ENCODE results near the gene SERPINB6. TPM values are rescaled to one million over a fixed set of nuclear protein-coding genes. Genes with fewer than 3 reads are reported as not detected.

The SERPINB6 gene
- total and polyA plus RNA-seq, 9 of the 15 experiments (the other 6 are each of a cell fraction or from before 2014, with no cell fraction given), result 86.6 to 211 (median 143) TPM

DNA sequence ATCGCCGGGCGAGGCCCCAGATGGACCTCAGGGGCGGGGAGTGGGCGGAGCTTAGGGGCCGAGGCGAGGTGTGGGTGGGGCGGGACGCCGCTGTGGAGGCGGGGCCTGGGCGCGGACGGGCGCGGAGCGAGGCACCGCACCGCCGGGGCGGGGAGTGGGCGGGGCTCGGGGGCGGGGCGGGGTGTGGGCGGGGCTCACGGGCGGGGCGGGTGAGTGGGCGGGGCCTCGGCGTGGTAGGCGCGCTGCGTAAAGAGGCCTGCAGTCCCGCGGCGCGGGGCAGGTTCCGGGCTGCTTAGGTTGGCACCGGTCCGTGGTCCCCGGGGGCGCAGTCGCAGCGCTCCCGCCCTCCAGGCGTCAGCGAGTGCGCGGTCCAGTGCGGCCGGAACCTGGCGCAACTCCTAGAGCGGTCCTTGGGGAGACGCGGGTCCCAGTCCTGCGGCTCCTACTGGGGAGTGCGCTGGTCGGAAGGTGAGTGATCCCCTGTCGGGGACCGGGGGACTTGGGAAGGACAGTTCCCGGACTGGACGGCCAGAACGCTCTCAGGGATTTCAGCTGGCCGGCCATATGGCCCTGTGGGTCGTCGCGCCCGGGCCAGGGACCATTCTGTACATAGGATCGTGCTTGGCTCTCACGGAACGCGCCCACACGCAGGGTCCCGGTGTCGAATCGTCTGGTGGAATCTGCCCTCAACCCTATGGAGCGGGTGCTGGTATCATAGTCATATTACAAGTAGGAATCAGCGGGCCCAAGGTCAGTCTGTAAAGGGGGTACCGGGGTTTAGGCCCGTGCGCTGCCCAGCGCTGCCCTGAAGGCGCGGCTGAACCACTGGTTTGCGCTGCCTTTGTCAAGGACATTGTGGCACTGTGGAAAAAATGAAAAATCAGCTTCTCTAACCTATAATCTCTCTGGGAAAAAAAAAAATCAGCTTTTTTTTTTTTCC is 28.5 kb upstream of the SERPINB6 start, which contains the start of gene NQO2 (continued):
- TF ChIP-seq, protein P1, sequence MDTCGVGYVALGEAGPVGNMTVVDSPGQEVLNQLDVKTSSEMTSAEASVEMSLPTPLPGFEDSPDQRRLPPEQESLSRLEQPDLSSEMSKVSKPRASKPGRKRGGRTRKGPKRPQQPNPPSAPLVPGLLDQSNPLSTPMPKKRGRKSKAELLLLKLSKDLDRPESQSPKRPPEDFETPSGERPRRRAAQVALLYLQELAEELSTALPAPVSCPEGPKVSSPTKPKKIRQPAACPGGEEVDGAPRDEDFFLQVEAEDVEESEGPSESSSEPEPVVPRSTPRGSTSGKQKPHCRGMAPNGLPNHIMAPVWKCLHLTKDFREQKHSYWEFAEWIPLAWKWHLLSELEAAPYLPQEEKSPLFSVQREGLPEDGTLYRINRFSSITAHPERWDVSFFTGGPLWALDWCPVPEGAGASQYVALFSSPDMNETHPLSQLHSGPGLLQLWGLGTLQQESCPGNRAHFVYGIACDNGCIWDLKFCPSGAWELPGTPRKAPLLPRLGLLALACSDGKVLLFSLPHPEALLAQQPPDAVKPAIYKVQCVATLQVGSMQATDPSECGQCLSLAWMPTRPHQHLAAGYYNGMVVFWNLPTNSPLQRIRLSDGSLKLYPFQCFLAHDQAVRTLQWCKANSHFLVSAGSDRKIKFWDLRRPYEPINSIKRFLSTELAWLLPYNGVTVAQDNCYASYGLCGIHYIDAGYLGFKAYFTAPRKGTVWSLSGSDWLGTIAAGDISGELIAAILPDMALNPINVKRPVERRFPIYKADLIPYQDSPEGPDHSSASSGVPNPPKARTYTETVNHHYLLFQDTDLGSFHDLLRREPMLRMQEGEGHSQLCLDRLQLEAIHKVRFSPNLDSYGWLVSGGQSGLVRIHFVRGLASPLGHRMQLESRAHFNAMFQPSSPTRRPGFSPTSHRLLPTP (IDR thresholded peaks at IDR 0.05; ENCODE audit: borderline replicate concordance, extremely low read depth, insufficient read length), result no peak
- TF ChIP-seq RBM39 (optimal IDR thresholded peaks at IDR 0.05; ENCODE audit: low read depth, low read length), result no peak
- TF ChIP-seq CEBPB (tag; IDR thresholded peaks at IDR 0.05), result no peak
- TF ChIP-seq, protein P2, sequence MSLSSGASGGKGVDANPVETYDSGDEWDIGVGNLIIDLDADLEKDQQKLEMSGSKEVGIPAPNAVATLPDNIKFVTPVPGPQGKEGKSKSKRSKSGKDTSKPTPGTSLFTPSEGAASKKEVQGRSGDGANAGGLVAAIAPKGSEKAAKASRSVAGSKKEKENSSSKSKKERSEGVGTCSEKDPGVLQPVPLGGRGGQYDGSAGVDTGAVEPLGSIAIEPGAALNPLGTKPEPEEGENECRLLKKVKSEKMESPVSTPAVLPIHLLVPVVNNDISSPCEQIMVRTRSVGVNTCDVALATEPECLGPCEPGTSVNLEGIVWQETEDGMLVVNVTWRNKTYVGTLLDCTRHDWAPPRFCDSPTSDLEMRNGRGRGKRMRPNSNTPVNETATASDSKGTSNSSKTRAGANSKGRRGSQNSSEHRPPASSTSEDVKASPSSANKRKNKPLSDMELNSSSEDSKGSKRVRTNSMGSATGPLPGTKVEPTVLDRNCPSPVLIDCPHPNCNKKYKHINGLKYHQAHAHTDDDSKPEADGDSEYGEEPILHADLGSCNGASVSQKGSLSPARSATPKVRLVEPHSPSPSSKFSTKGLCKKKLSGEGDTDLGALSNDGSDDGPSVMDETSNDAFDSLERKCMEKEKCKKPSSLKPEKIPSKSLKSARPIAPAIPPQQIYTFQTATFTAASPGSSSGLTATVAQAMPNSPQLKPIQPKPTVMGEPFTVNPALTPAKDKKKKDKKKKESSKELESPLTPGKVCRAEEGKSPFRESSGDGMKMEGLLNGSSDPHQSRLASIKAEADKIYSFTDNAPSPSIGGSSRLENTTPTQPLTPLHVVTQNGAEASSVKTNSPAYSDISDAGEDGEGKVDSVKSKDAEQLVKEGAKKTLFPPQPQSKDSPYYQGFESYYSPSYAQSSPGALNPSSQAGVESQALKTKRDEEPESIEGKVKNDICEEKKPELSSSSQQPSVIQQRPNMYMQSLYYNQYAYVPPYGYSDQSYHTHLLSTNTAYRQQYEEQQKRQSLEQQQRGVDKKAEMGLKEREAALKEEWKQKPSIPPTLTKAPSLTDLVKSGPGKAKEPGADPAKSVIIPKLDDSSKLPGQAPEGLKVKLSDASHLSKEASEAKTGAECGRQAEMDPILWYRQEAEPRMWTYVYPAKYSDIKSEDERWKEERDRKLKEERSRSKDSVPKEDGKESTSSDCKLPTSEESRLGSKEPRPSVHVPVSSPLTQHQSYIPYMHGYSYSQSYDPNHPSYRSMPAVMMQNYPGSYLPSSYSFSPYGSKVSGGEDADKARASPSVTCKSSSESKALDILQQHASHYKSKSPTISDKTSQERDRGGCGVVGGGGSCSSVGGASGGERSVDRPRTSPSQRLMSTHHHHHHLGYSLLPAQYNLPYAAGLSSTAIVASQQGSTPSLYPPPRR (CRISPR knock-in tag; IDR thresholded peaks at IDR 0.05; ENCODE audit: borderline replicate concordance), result no peak
- TF ChIP-seq ZNF316 (IDR thresholded peaks at IDR 0.05), result 0 out of 2 replicates have a peak, but pooled peaks have one; percentile 4
- TF ChIP-seq, protein P3, sequence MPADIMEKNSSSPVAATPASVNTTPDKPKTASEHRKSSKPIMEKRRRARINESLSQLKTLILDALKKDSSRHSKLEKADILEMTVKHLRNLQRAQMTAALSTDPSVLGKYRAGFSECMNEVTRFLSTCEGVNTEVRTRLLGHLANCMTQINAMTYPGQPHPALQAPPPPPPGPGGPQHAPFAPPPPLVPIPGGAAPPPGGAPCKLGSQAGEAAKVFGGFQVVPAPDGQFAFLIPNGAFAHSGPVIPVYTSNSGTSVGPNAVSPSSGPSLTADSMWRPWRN (IDR thresholded peaks at IDR 0.05; ENCODE audit: low read depth), result no peak
- TF ChIP-seq KLF16 (IDR thresholded peaks at IDR 0.05), result no peak
- TF ChIP-seq TAF15 (IDR thresholded peaks at IDR 0.05; ENCODE audit: low read depth, low read length), result no peak
- TF ChIP-seq RBM17 (IDR thresholded peaks at IDR 0.05; ENCODE audit: borderline replicate concordance, low read depth, low read length), result no peak
- TF ChIP-seq CXXC5 (CRISPR knock-in tag; IDR thresholded peaks at IDR 0.05), result peak; percentile 84
- TF ChIP-seq, protein P4, sequence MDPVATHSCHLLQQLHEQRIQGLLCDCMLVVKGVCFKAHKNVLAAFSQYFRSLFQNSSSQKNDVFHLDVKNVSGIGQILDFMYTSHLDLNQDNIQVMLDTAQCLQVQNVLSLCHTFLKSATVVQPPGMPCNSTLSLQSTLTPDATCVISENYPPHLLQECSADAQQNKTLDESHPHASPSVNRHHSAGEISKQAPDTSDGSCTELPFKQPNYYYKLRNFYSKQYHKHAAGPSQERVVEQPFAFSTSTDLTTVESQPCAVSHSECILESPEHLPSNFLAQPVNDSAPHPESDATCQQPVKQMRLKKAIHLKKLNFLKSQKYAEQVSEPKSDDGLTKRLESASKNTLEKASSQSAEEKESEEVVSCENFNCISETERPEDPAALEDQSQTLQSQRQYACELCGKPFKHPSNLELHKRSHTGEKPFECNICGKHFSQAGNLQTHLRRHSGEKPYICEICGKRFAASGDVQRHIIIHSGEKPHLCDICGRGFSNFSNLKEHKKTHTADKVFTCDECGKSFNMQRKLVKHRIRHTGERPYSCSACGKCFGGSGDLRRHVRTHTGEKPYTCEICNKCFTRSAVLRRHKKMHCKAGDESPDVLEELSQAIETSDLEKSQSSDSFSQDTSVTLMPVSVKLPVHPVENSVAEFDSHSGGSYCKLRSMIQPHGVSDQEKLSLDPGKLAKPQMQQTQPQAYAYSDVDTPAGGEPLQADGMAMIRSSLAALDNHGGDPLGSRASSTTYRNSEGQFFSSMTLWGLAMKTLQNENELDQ (CRISPR knock-in tag; IDR thresholded peaks at IDR 0.05; ENCODE audit: borderline replicate concordance), result no peak
- no peak for TF ChIP-seq GATAD2B (IDR thresholded peaks at IDR 0.05; ENCODE audit: borderline replicate concordance)
- TF ChIP-seq ZBTB8A (IDR thresholded peaks at IDR 0.05; ENCODE audit: partially characterized antibody), result no peak
- TF ChIP-seq NEUROD1 (IDR thresholded peaks at IDR 0.05; ENCODE audit: borderline replicate concordance, low read depth, low read length, partially characterized antibody), result no peak
- TF ChIP-seq EWSR1 (IDR thresholded peaks at IDR 0.05; ENCODE audit: borderline replicate concordance, low read depth, partially characterized antibody), result no peak

Measured in K562 (cell line).